RWPE1 (cell line): Measurements from ENCODE around the gene RNF141.

Experiments used
- CTCF ChIA-PET: fragments of 350-600 bp; sonication (Branson Sonifier 250); formaldehyde crosslinking; extraction: SDS; loops from one replicate; lab custom pipeline; 2021; lab: Yijun Ruan, JAX
- POLR2A ChIA-PET: fragments of 400-600 bp; formaldehyde crosslinking; extraction: SDS; loops from one replicate; lab custom pipeline; 2020; ENCODE audit warnings: antibody characterized with exemption; ENCODE audit not compliant: low non-redundant PET; lab: Yijun Ruan, JAX
- DNase-seq: peaks from one replicate; pipeline ENCODE4 v3.0.0; 2012; ENCODE audit warnings: low spot score
- H3K27ac ChIP-seq: fragments of 450-650 bp; 2 replicates; pipeline ENCODE4 v1.5.1; 2017
- CTCF ChIP-seq: fragments of 450-650 bp; conservative IDR thresholded peaks from 2 replicates; pipeline ENCODE4 v1.5.1; 2017; ENCODE audit warnings: low read depth, mild to moderate bottlenecking

Gene RNF141

GRCh38 chr11:10485646-10486045, 55.3 kb downstream of the RNF141 start:
- POLR2A ChIA-PET = no interaction called here
- H3K27ac ChIP-seq = no peak overlapping the region
- DNase-seq = no peak
- no peak for TF ChIP-seq CTCF
- CTCF ChIA-PET = no interaction called here

- DNase-seq = no peak
- no peak for TF ChIP-seq CTCF
- ChIA-PET POLR2A (no interaction called here), CTCF (no interaction called here)
- H3K27ac ChIP-seq = no peak overlapping the region
These were observed 56.4 kb downstream of the RNF141 start for GRCh38 chr11:10484461-10485180.

GRCh38 chr11:10483584-10483983, 57.4 kb downstream of the RNF141 start:
- H3K27ac ChIP-seq = no peak overlapping the region
- POLR2A ChIA-PET = no interaction called here
- TF ChIP-seq CTCF = no peak
- no peak for DNase-seq
- CTCF ChIA-PET = no interaction called here

- DNase-seq = no peak
- H3K27ac ChIP-seq = no peak overlapping the region
- POLR2A ChIA-PET = no interaction called here
- CTCF ChIA-PET = interaction anchor here (0.6 kb wide), 1 partner anchor 110 kb away, joined by 3 read pairs; no protein-coding TSS in a partner anchor
- no peak for TF ChIP-seq CTCF
These were observed 57.8 kb downstream of the RNF141 start for GRCh38 chr11:10483174-10483573.

DNA sequence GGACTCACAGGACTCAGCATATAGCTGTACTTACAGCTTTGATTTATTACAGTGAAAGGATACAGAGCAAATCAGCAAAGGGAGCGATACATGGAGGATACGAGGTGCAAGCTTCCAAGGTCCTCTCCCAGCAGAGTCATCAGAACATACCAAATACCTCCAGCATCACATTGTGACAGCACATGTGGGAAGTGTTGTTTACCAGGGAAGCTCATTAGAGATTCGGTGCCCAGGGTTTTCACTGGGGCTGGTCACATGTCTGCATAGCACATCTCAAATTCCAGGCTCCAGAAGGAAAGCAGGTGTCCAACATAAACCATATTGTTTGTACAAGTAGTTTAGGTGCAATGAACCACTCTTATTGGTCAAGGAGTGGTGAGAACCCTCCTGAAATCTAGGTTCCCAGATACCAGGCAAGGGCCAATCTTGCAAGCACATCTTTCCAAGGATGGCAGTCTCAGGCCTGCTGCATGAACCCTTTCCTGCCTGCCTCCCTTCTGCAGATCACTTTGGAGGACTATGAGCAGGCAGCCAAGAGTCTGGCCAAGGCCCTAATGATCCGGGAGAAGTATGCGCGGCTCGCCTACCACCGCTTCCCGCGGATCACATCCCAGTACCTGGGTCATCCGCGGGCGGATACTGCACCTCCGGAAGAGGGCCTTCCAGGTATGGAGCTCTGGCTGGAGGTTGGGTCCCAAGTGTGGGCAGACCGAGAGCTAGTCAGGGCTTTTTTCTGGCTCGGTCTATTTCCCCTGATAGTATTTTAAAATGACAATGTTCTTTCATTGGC, 59.2 kb downstream of the RNF141 start:
- no peak overlapping the region for H3K27ac ChIP-seq
- DNase-seq = no peak
- POLR2A ChIA-PET = no interaction called here
- CTCF ChIA-PET = interaction anchor here (0.6 to 0.7 kb wide), 2 partner anchors 1002 to 1164 kb away, joined by 3 to 6 read pairs; no protein-coding TSS in a partner anchor
- no peak for TF ChIP-seq CTCF

GRCh38 chr11:10480760-10481159, 60.2 kb downstream of the RNF141 start:
- TF ChIP-seq CTCF = no peak
- ChIA-PET POLR2A (no interaction called here), CTCF (no interaction called here)
- DNase-seq = no peak
- H3K27ac ChIP-seq = no peak overlapping the region
